HepG2 (cell line): ENCODE data around the gene KIF17. TPM values are rescaled to one million over a fixed set of nuclear protein-coding genes. Genes with fewer than 3 reads are reported as not detected.

Experiments used
- ATAC-seq: fragments of 200-7000 bp; cut with Tn5 transposase; 3 replicates; pipeline ENCODE4 v1.9.1; 2020; ENCODE audit warnings: mild to moderate bottlenecking, moderate library complexity
- BruUV-seq: library from RNA; stranded (reverse); fragments of 400-500 nt; replicated peaks from 2 replicates; lab custom pipeline; 2021; lab: Mats Ljungman, UMichigan
- CTCF ChIA-PET: fragments of 300-600 bp; formaldehyde crosslinking; extraction: SDS; loops from one replicate; lab custom pipeline; 2021; ENCODE audit warnings: low total read pairs, inconsistent platforms, low intra/inter-chr PET ratio; lab: Yijun Ruan, JAX
- POLR2A ChIA-PET: fragments of 350-600 bp; sonication (Branson Sonifier 250); formaldehyde crosslinking; loops from one replicate; lab custom pipeline; 2020; ENCODE audit warnings: antibody characterized with exemption, inconsistent platforms; lab: Yijun Ruan, JAX
- DNase-seq: peaks from one replicate; pipeline ENCODE4 v3.0.0-alpha.2; 2015; ENCODE audit warnings: low spot score
- FAIRE-seq: peaks from 3 replicates; lab custom pipeline; 2011; peaks lifted over from hg19 to GRCh38; lab: Jason Lieb, UNC
- H2AFZ ChIP-seq: one replicate; pipeline ENCODE4 v1.6.1; 2011; ENCODE audit warnings: low read length, inconsistent platforms
- H3K27ac ChIP-seq: fragments of 300-600 bp; 3 replicates; pipeline ENCODE4 v1.8.0; 2011; ENCODE audit warnings: mixed run types, mild to moderate bottlenecking, mixed read lengths, low read length, inconsistent platforms; ENCODE audit not compliant: insufficient read depth; ENCODE audit errors: extremely low read length
- H3K27me3 ChIP-seq, 2 experiments: fragments of 200-600 bp in 1 of 2; 2 replicates in 1 of 2; 3 replicates in 1 of 2; pipeline versions ENCODE4 v1.6.0 to v1.8.0; 2011; ENCODE audit warnings: low read length in 2 of 2, mild to moderate bottlenecking in 2 of 2, moderate library complexity in 2 of 2, inconsistent platforms in 1 of 2; ENCODE audit not compliant: insufficient read depth in 2 of 2, control insufficient read depth in 1 of 2
- H3K36me3 ChIP-seq, 2 experiments: fragments of 200-600 bp in 1 of 2; replicated peaks in 1 of 2; 2 replicates in 1 of 2; 3 replicates in 1 of 2; pipeline versions ENCODE4 v1.5.1 to v1.8.0; 2011; ENCODE audit warnings: low read length in 2 of 2, inconsistent platforms in 1 of 2; ENCODE audit not compliant: insufficient read depth in 2 of 2, control insufficient read depth in 1 of 2
- H3K4me1 ChIP-seq: 2 replicates; pipeline ENCODE4 v1.5.1; 2012; ENCODE audit warnings: low read length, inconsistent platforms; ENCODE audit not compliant: insufficient read depth
- H3K4me2 ChIP-seq: 2 replicates; pipeline ENCODE4 v1.6.0; 2011; ENCODE audit warnings: low read depth, low read length, inconsistent platforms
- H3K4me3 ChIP-seq, 3 experiments: fragments of 200-600 bp in 1 of 3; sonication (generic), shearing (Covaris generic) in 1 of 3; replicated peaks in 1 of 3; 2 replicates each; pipeline ENCODE4 v1.5.1; 2011 to 2016; ENCODE audit warnings: low read length in 3 of 3, inconsistent platforms in 2 of 3, low read depth in 2 of 3, mild to moderate bottlenecking in 2 of 3, control low read depth in 1 of 3, mixed read lengths in 1 of 3; ENCODE audit not compliant: insufficient read depth in 1 of 3
- H3K79me2 ChIP-seq: one replicate; pipeline ENCODE4 v1.6.1; 2011; ENCODE audit warnings: low read length, inconsistent platforms; ENCODE audit not compliant: insufficient read depth
- H3K9ac ChIP-seq: 2 replicates; pipeline ENCODE4 v1.6.0; 2011; ENCODE audit warnings: mild to moderate bottlenecking, low read depth, low read length, inconsistent platforms; ENCODE audit not compliant: insufficient read depth
- H3K9me3 ChIP-seq: 2 replicates; pipeline ENCODE4 v1.5.1; 2012; ENCODE audit warnings: mild to moderate bottlenecking, low read length
- H4K20me1 ChIP-seq: 2 replicates; pipeline ENCODE4 v1.6.0; 2011; ENCODE audit warnings: inconsistent platforms, mild to moderate bottlenecking, low read length, moderate library complexity; ENCODE audit not compliant: insufficient read depth
- IRF9 ChIP-seq: sonication (generic); formaldehyde crosslinking; IDR thresholded peaks from 2 replicates; pipeline ENCODE4 v1.8.0; 2022; ENCODE audit warnings: missing genetic modification reagents, mild to moderate bottlenecking, borderline replicate concordance
- KDM1A ChIP-seq: IDR thresholded peaks from 2 replicates; pipeline ENCODE4 v1.6.1; 2016; ENCODE audit warnings: missing compliant biosample characterization
- RARA ChIP-seq: IDR thresholded peaks from 2 replicates; pipeline ENCODE4 v1.6.1; 2016; ENCODE audit warnings: missing genetic modification reagents, missing compliant biosample characterization
- SAFB2 ChIP-seq: sonication (generic); formaldehyde crosslinking; IDR thresholded peaks from 2 replicates; pipeline ENCODE4 v1.5.1; 2020; ENCODE audit warnings: missing genetic modification reagents, low read depth, mild to moderate bottlenecking, borderline replicate concordance
- SETDB1 ChIP-seq: sonication (generic); formaldehyde crosslinking; IDR thresholded peaks from 2 replicates; pipeline ENCODE4 v1.5.1; 2020; ENCODE audit warnings: missing genetic modification reagents, mild to moderate bottlenecking, borderline replicate concordance
- SMARCC2 ChIP-seq: fragments of 450-650 bp; IDR thresholded peaks from 2 replicates; pipeline ENCODE4 v1.6.1; 2017; ENCODE audit warnings: antibody characterized with exemption, mild to moderate bottlenecking
- TFAP4 ChIP-seq: sonication (generic); IDR thresholded peaks from 2 replicates; pipeline ENCODE4 v1.6.1; 2016; ENCODE audit warnings: low read depth, borderline replicate concordance
- ZBTB7A ChIP-seq: sonication (generic); formaldehyde crosslinking; IDR thresholded peaks from 2 replicates; pipeline ENCODE4 v1.8.0; 2022; ENCODE audit warnings: mild to moderate bottlenecking, missing genetic modification reagents
- ZNF264 ChIP-seq: sonication (generic); formaldehyde crosslinking; IDR thresholded peaks from 2 replicates; pipeline ENCODE4 v1.4.0; 2020; ENCODE audit warnings: missing genetic modification reagents
- ZNF274 ChIP-seq: sonication (generic); formaldehyde crosslinking; IDR thresholded peaks from 2 replicates; pipeline ENCODE4 v1.5.1; 2020; ENCODE audit warnings: mild to moderate bottlenecking, missing genetic modification reagents
- WGBS: methylation state at CpG from one replicate; pipeline ENCODE4 v1.1.6; 2017; ENCODE audit warnings: low lambda C conversion rate; 5-methylcytosine and 5-hydroxymethylcytosine counted together
- in situ Hi-C: cut with HindIII; loops from 2 replicates; pipeline ENCODE4 v1.10.0; 2017; ENCODE audit warnings: low pct_unique_long_range_greater_than_20kb; ENCODE audit not compliant: extremely low pct_ligation_motif_present
- intact Hi-C: fragments of 100-400 bp; cut with micrococcal nuclease; formaldehyde crosslinking; loops from one replicate; pipeline ENCODE4 v1.10.0; 2022; ENCODE audit not compliant: unreplicated experiment
- polyA plus RNA-seq, 8 experiments: library from polyadenylated mRNA; depleted of rRNA in 3 of 8; stranded (reverse) in 7 of 8; unstranded in 1 of 8; fragments of >200 nt; fragmentation: Illumina TruSeq in 4 of 8; extraction: Trizol in 4 of 8; gene quantifications; 2 replicates each; pipeline versions ENCODE4 v1.2.1 to v1.2.3, GENCODE V29; 2011 to 2016; ENCODE audit warnings: low read depth in 4 of 8, missing spikeins in 1 of 8, mixed read lengths in 1 of 8; ENCODE audit not compliant: insufficient read depth in 1 of 8
- total RNA-seq, 5 experiments: library from RNA; depleted of rRNA; stranded (reverse); fragments of >200 nt; fragmentation: Illumina TruSeq; extraction: Trizol; gene quantifications; 2 replicates each; pipeline ENCODE4 v1.2.3, GENCODE V29; 2016; ENCODE audit warnings: low read depth in 1 of 5

Gene KIF17
- total and polyA plus RNA-seq, 2 of the 13 experiments (the other 11 are each of a cell fraction or from before 2014, with no cell fraction given) = 0.24 to 0.44 TPM

DNA sequence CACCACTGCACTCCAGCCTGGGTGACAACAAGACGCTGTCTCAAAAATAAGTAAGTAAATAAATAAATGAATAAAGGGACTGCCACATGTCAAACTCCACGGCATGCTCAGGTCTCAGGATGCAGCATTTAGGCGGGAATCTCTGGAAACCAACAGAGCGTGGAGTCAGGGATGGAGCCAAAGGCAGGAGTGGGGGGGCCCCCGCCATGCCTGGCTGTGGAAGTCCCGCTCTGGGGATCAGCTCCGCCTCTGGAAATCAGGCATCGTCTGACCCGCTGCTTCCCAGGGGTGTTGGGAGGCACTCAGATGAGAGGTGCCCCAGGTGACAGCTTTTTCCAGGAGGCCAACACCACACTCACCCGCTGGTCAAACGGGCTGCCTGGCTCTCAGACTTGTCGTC is 20.2 kb downstream of the KIF17 start:
- Histone ChIP-seq H3K79me2 (no peaks in the 10 kb centered on the region), H3K4me2 (peak overlapping the region; percentile 81), H3K36me3 (no peaks in the 10 kb centered on the region), H2AFZ (no peak overlapping the region), H3K9ac (no peak overlapping the region), H3K27me3 (peaks cover 6 to 31% of the 10 kb centered on the region in 2 experiments; a peak in 4 of 5 replicates), H3K27ac (no peak overlapping the region), H4K20me1 (no peaks in the 10 kb centered on the region), H3K9me3 (no peaks in the 10 kb centered on the region), H3K4me1 (peaks cover 43% of the 10 kb centered on the region), H3K4me3 (peak overlapping the region in 1 of 3 experiments; percentile 76; a peak in 1 of 6 replicates)
- no peak for ATAC-seq
- intact Hi-C loops (loop anchor here (2.0 kb wide), 1 partner anchor 497 kb away; no protein-coding TSS in a partner anchor), in situ Hi-C loops (no loop called here)
- BruUV-seq = no TSS peak
- CTCF ChIA-PET = interaction anchor here (1.6 to 1.8 kb wide), 2 partner anchors 36 to 497 kb away, joined by 4 to 27 read pairs; no protein-coding TSS in a partner anchor
- DNase-seq = no peak
- TF ChIP-seq RARA (CRISPR knock-in tag) (no peak), KDM1A (no peak), IRF9 (CRISPR knock-in tag) (no peak), SETDB1 (CRISPR knock-in tag) (no peak), ZNF274 (CRISPR knock-in tag) (no peak), TFAP4 (no peak), ZNF264 (CRISPR knock-in tag) (no peak), ZBTB7A (CRISPR knock-in tag) (no peak), SMARCC2 (no peak), SAFB2 (CRISPR knock-in tag) (no peak)
- FAIRE-seq = no peak
- POLR2A ChIA-PET = interaction anchor here (1.0 to 2.0 kb wide), 6 partner anchors 9 to 498 kb away, joined by 3 to 13 read pairs (median 7); partner anchors contain the start of genes DDOST, HP1BP3 and SH2D5
- 30% methylated on average over 9 of the region's 12 CpGs for WGBS
